Astrocyte of the hippocampus (primary cell): ENCODE results near the gene CHST2.
A peak's percentile ranks its signal among the peaks of the same experiment; 100 is the strongest.

Experiments
- DNase-seq: peaks from one replicate; pipeline ENCODE4 v3.0.0; 2011; ENCODE audit warnings: low read depth, low spot score

Gene CHST2

DNA sequence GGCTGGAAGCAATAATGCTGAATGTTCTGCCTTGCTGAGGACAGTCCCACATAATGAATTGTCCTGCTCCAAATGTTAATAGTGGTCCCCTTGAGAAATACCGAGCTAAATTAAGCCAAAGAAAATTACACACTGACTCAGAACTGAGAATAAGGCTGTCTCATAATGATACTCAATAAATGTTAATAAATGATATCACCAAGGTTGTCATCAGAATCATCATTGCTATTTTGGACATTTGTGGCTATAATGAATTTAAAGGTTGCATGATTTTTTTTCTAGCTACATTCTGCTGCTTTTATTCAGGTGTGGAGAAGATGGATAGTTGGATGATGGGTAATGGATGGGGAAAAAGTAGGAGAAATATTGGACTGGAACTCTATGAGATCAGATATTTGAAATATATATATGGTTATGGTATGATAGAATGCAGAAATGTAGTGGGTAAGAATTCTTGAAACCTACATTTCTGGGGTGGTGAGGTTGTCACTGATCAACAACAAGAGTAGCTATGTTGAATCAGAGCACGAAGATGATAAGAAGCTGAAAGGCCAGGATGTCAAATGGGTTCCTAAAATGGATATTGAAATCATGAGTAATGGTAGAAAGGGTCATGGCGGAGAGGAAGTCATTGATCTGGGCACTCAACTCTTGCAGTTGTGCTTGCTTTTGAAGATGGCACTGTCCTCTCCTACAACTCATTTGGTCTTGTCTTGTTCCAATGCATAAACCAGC, 12.8 kb downstream of the CHST2 start:
- DNase-seq = no peak

DNA sequence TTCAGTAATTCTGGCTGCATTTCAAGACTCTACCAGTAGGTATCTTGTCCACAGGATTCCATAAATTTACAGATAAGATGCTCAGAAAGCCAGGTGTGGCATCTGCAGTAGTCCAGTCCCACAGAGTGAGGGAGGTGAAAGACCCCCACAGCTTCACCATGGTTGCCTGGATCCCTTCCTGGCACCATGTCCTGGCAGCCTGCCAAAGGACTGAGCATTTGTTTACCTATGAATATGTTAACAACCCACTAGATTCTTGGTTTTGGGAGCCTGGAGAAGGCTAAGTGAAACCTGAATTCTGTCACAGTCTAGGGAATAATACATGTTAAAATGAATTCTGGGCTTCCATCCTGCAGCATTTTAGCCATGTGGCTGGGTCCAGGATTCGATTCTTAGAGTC, 14.9 kb downstream of the CHST2 start:
- DNase-seq = peak; percentile 91

DNA sequence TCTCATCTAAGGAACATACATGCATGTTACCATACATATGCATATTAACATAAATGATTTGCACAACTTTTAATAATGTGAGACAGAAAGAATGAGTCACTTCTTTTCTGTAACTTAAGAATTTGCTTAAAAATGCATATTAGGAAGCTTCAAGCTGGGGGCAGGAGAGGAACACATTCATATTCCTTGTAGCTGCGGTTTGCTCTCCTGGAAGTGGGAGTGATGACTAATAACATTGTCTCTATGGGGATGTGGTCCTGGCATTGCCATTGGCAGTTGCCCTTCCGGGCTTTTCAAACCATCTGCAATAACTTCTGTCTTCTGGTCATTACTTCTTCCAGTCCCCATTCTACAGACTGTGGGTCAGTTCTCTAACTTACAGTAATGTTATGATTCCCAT, 15.6 kb downstream of the CHST2 start:
- peak; percentile 93 for DNase-seq

DNA sequence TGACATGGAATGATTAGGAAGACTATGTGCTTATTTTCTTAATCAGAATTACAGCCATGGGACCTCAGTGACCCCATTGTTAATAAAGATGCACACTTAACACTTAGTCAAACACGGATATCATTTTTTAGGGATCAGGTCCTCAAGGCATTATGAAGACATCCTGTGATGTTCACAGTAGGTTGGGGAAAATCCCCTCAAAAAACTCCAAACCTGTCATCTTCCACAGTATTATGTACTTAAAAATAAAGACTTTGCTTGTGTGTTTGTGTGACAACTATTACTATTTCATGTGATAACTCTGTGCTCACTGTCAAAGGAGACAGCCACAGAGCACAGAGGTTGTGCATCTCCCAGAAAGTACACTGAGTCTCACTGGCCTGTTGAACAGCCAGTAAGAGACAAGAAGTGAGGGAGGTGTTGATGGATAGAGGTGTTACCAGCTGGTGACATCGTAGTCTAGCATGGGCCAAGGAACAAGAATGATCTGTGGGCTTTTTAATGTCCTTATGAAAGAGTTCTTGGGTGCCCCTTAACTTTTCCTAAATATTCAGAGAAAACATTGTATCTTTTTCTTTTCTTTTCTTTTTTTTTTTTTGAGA, 18.0 kb downstream of the CHST2 start:
- DNase-seq = no peak

DNA sequence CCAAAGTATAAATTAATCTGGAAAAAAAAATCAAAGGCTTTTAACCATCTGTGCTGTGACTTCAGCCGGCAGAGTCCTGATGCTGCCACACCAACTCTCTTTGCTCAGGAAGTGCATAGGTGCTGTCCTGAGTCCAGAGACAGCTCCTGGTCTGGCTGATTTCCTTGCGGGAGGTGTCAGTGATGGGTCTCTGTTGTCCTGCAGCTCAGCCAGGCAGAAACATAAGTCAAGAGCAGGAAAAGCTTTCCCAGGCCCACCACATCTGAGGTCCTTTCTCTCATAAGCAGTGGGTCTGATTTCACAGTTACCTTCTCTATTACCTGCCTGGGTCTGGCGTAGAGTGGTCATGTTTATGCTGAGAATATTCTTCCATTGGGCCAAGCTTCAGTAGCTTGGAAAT, 19.4 kb downstream of the CHST2 start:
- no peak for DNase-seq

DNA sequence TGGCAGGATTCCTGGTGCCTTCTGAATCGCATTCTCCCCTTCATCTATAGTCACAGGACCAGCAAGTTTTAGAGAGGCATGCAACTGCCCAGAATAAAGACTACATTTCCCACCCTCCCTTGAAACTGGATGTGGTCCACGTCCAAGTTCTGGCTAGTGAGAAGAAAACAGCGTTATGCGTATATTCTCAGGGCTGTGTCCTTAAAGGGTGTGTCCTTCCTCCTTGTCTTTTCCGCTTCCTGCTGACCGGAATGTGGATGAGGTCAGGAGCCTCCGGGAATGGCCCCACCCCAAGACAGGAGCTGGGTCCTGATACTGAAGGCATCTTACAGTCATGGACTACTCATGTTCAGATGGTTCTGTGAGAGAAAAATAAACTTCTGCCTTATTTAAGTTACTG, 20.2 kb downstream of the CHST2 start:
- no peak for DNase-seq

DNA sequence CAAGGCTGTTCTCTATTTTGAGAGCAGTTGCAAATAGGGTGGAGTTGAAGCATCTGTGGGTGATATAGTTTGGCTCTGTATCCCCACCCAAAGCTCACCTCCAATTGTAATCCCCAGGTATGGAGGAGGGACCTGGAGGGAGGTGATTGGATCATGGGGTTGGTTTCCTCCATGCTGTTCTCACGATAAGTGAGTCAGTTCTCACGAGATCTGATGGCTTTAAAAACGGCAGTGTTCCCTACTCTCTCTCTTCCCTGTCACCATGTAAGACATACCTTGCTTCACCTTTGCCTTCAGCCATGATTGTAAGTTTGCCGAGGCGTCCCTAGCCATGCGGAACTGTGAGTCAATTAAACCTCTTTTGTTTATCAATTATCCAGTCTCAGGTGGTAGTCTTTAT, 21.0 kb downstream of the CHST2 start:
- DNase-seq = no peak

DNA sequence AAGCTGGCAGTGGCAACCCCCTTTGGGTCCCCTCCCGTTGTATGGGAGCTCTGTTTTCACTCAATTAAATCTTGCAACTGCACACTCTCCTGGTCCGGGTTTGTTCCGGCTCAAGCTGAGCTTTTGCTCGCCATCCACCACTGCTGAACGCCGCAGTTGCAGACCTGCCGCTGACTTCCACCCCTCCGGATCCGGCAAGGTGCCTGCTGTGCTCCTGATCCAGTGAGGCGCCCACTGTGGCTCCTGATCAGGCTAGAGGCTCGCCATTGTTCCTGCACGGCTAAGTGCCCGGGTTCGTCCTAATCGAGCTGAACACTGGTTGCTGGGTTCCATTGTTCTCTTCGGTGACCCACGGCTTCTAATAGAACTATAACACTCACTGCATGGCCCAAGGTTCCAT, 22.8 kb downstream of the CHST2 start:
- DNase-seq = no peak

DNA sequence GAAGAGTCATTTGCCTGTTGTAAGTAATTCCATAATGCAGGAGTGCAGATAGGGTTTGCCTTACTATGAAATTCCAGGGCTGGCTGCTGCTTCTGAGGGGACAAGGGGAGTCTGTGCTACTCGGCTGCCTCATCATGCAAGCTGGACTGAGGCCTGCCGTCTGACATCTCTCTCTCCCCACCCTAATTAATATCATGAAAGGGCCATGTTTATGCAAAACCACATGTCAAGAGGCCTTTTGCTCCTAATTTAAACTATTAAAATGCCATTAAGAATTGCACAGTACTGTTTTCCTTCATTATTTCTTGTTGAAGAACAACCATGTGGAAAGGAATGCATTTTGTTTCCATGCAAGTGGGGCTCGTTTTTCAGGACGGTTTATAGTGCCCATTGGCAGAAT, 26.3 kb downstream of the CHST2 start:
- DNase-seq = peak; percentile 70

DNA sequence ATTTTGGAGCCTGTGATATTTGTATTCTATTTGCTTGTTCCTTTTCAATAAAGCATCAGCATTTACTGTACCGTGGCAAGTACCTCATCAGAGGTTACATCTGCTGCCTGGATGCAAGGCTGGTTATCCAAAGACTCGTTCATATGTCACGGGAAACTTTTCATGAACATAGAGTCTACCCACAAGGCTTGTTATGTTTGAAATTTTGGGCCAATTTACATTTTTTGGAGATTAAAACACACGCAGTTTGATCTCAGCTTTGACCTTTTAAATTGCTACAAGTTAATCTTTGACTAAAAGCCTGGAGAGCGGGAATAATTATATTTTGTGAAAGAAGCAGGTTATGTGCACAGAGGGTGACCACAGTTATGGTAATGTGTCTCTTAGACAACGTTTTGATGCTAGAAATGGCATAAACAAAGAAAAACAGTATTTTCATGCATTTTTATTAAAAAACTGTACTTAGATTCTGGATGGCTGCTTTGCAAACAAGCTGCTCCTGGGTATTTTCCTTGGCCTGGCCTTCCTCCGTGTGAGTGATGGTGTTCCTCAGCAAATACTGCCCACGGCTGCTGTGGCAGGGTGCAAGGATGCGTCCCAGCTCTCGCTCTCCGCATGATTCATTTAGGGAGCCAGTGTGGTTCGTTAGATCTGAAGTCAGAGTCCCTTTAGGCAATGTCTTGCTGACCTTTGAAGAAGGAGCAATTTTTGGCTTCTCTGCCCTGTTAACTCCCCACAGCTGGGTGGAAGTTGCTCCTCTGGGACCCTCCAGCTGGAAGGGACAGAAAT, 27.1 kb downstream of the CHST2 start:
- peak; percentile 33 for DNase-seq

DNA sequence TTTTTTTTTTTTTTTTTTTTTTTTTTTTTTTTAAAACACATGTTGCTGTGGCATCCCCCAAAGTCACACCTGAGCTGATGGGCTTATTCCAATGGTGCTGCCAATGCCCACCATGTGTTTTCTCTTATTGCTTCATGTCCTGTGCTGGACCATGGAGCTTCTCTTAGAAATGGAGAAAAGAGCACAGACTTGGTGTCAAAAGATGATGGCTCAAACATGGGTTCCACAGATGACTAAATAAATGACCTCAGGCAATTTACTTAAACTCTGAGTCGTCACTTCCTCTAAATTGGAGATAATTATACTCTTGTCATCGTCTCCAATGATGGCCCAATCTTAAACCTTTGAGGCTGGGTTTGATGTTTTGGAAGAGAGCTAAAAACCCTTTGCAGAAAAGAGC, 28.1 kb downstream of the CHST2 start:
- no peak for DNase-seq

DNA sequence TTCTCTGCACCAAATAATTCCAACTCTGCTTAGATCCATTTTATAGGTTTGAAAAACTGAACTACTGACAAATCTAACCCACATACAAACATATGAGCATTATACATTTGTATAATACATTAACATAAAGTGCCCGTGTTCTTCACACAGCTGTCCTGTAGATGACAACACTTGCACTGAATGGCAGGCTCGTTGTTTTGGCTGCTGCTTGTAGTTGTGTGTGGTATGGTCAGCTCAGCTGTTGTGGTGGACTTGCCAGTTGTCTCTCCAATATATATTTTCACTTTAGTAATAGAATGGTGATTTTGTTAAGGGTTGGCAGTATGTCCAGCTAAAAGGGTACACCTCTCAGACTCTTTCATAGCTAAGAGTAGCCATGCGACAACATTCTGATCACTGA, 30.5 kb downstream of the CHST2 start:
- no peak for DNase-seq

DNA sequence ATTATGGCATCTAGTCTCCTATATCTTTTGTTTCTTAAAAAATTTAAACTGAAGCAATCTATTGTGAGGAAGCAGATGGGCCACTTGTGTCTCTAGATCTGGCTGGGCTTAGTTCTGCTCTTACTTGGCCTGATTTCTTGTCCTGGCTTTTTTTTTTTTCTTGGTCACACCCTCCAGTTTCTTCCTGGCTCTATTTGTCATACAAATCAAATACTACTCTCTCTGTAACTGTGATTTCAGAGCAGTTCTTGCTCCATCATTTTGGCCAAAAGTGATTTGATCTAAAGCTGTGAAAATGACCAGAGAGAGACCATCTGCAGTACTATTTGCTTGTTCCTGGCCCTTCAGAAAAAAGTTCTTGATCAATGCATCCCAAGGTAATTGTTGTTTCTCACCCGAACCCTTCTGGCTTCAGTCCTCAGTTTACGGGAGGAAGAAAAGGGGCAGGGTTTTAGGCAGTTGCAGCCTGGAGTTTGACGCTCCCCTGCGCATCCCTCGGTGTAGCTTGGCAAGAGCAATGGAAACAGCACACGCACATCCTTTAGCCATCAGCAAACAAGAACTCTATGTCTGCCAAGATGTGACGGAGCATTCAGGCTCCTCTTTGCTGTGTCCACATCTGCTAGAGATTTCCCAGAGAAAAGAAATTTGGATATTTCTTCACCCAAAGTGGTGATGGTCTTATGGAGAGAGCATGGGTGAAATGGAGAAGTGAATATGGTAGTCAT, 31.6 kb downstream of the CHST2 start:
- no peak for DNase-seq

DNA sequence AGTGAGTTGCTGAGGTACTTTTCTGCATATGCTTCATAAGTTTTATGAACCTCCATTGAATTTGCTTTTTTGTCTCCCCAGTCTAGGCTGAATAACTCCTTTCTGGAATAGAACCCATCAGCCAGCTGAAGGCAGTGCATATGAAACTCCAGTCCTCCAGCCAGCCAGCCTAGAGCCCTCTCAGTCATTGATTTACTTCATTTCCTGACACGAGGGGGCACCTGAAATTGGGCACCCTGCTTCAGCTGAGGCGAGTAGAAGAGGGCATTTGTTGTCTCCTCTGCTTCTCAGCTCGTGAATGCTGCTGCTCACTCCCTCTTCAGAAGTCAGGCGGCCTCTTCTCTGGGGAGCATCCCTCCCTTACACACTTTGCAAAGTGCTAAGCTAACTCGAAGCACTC, 32.5 kb downstream of the CHST2 start:
- DNase-seq = no peak

DNA sequence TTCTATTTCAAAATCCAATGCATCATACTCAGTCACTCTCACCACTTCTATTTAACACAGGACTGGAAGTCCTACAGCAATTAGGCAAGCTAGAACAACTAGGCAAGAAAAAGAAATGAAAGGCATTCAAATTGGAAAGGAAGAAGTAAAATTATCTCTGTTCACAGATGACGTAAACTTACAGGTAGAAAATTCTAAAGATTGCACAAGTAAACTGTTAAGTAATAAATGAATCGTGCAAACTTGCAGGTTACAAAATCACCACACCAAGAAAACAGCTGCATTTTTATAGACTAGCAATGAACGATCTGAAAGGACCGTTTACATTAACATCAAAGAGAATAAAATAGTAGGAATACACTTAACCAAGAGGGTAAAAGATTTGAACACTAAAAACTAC, 36.2 kb downstream of the CHST2 start:
- no peak for DNase-seq

DNA sequence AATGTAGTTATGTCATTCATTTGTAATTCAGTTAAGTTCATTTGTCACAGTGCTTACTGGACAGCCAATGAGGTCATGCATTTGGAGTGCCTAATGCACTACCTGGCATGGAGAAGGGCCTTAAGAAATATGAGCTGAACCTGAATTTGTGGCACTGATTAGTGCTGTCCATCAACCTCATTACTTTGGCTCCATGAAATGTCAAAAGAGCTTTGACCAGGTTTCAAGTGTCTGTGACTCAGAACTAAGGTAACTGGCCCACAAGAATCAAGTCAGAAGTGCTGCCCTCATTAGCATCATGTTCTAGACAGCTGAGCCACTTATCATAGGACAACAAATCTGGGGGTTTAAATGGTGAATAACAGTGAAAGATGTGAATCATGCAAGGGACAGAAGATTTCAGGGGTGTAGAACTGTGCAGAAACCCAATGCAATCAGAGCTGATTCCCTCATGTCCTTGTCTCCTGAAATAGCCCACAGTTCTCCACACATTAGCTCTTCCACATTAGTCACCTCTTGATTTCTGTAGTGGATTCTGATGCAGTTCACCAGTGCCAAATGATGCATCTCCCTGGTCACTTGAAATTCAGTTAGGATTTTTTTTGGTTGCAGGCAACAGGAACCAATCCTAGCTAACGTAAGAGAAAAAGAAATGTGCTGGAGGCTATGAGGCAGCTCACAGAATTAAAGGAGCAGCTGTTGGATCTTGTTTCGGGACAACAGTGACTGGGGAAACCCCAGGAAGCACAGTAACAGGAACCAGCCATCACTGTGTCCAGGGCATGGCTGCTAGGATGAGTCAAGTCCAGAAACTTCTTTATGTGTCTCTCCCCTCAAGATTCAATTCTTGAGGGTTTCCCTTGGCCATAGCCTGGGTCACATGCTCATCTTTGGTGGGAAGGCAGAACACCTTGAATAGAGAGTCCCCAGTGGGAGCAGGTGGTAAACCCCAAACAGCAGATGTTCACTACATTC, 38.7 kb downstream of the CHST2 start:
- peak; percentile 61 for DNase-seq

DNA sequence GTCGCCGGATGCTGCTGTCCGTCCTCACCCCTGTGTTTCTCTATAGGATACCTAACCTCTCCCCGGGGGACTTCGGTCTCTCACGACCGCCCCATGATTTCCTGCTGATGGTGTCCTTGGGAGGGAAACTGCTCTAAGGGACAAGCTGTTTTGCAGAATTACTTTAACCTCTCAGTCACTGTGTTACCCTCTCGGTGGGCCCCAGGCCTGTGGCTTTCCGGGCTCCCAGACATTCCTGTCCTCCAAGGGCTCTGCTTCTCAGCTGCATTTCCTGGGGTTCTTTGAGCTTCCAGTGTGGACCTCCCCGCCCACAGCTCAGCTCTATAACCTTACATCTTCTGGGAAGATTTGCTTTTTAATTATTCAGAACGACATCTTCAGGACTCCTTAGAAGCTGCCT, 40.9 kb downstream of the CHST2 start:
- no peak for DNase-seq

DNA sequence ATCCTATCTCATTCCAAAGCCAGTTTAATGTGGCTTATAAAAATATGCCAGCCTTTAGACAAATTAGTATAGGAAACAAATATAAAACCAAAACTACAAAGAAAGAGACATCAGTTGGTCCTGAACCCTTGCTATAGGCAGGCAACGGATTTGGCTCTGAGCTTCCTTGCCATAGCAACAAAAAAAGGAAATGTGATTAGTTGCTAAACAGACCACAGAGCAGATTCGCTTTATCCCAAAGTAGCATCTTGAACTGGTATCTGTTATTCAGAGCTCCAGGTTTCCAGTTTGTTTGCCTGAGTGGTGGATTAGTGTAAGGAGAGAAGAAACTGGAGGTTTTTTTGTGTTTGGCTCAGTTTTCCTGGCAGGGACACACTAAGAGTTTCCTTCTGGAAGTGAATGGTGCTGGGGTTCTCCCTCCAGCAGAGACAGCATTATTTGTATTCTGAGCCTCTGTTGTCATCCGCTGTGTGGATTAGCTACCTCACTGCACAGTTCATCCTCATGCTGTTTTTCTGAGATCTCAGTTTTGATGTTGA, 44.1 kb downstream of the CHST2 start:
- no peak for DNase-seq

DNA sequence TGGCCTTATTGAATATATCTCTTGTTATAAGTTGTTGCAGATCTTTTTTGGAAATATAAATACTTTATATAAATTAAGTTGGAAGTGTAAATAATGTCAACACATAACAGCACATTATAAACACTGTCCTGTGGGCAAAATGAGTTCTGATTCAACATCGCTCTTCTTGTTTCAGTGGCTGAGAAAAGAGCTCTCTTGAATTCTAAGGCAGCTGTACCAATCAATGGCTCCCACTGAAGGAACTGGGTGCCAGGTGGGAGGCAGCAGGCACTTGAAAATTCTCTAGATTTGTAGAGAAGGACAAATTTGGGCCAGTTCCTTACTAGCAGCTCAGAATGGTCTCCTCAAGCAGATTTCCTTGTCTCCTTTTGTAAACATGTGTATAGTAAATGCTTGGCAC, 45.6 kb downstream of the CHST2 start:
- DNase-seq = no peak

DNA sequence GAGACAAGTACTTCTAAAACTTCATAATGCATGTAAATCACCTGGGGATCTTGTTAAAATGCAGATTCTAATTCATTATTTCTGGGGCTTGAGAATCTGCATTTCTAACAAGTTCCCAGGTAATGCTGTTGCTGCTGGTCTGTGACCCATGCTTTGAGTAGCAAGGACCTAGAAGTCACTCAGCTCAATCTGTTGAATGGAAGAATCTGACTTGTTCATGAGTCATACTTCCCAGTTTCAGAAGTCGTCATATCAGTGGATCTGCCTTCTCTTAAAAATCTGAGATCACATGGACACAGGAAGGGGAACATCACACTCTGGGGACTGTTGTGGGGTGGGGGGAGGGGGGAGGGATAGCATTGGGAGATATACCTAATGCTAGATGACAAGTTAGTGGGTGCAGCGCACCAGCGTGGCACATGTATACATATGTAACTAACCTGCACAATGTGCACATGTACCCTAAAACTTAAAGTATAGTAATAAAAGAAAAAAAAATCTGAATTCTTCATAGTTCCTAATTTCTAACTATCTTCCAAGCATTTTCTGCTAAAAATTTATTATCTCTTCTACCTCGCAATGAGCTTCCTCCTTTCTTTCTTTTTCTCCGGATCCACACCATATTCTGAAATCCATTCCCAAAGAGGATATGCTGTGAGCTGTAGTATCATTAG, 46.2 kb downstream of the CHST2 start:
- DNase-seq = peak; percentile 22
